Suprapubic skin (tissue), 3 donors: ENCODE measurements around the gene FUCA1.
A peak's percentile ranks its signal among the peaks of the same experiment; 100 is the strongest.

ENCODE experiments used
- EP300 ChIP-seq: sonication (generic); formaldehyde crosslinking; IDR thresholded peaks from one replicate; pipeline ENCODE4 v1.6.1; 2017; ENCODE audit warnings: antibody characterized with exemption
- POLR2A ChIP-seq, 2 donors: fragments of 450-650 bp; IDR thresholded peaks; one replicate each; pipeline ENCODE4 v1.6.1; 2017; ENCODE audit warnings: antibody characterized with exemption in 2 of 2, mild to moderate bottlenecking in 2 of 2, moderate library complexity in 2 of 2
- TF ChIP-seq, protein P1 (sequence below), 2 donors: fragments of 200-600 bp in 1 of 2; fragments of 450-650 bp in 1 of 2; sonication (generic) in 1 of 2; IDR thresholded peaks; one replicate each; pipeline ENCODE4 v1.5.1; 2016 to 2019; ENCODE audit warnings: antibody characterized with exemption in 2 of 2, mild to moderate bottlenecking in 1 of 2, moderate library complexity in 1 of 2

DNA sequence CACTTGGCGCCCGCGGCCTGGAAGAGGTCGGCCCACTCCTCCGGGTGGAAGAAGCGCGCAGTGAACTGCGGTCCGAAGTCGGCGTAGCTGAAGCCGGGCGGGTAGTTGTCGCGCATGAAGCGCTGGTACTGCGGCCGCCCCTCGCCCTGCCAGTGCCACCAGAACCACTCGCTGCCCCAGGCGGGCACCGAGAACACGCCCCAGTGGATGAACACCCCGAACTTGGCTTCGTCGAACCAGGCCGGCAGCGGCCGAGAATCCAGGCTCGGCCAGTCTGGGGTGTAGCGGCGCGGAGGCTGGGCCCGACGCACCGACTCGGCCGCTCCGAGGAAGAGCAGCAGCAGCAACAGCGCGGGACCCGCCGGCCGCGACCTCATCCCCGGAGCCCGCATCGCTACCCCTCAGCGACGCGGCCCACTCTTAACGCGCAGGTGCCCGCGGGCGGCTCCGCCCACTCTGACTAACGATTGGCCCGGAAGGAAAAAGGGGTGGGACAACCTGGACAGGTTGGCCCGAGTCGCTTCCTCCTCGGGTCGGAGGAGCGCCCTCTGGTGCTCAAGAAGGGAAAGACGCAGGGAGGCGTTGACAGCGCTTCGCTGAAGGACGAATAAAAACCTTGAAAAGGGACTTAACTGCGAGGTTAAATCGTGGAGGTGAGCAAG lies at the start of gene FUCA1:
- TF ChIP-seq, protein P1, sequence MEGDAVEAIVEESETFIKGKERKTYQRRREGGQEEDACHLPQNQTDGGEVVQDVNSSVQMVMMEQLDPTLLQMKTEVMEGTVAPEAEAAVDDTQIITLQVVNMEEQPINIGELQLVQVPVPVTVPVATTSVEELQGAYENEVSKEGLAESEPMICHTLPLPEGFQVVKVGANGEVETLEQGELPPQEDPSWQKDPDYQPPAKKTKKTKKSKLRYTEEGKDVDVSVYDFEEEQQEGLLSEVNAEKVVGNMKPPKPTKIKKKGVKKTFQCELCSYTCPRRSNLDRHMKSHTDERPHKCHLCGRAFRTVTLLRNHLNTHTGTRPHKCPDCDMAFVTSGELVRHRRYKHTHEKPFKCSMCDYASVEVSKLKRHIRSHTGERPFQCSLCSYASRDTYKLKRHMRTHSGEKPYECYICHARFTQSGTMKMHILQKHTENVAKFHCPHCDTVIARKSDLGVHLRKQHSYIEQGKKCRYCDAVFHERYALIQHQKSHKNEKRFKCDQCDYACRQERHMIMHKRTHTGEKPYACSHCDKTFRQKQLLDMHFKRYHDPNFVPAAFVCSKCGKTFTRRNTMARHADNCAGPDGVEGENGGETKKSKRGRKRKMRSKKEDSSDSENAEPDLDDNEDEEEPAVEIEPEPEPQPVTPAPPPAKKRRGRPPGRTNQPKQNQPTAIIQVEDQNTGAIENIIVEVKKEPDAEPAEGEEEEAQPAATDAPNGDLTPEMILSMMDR (IDR thresholded peaks at IDR 0.05) = peak; percentile 88 to 97
- peak in 1 of 2 donors; percentile 13 for TF ChIP-seq POLR2A (IDR thresholded peaks at IDR 0.05)
- no peak for TF ChIP-seq EP300
